Gastrocnemius medialis (tissue), 4 donors: ENCODE measurements around the gene NFILZ. TPM values are rescaled to one million over a fixed set of nuclear protein-coding genes. Genes with fewer than 3 reads are reported as not detected.

Source experiments
- ATAC-seq, 2 donors: fragments of 150-250 bp; one replicate each; pipeline ENCODE4 v1.9.1; 2016
- DNase-seq, 2 donors: peaks; one replicate each; pipeline ENCODE4 v3.0.0-alpha.2; 2019
- H3K27ac ChIP-seq, 4 donors: fragments of 200-600 bp; sonication (generic); 1 replicate in 1 of 4; 2 replicates in 3 of 4; pipeline ENCODE4 v1.5.1; 2016 to 2018; ENCODE audit warnings: mild to moderate bottlenecking in 2 of 4, moderate library complexity in 1 of 4
- H3K27me3 ChIP-seq, 3 donors: fragments of 200-600 bp; sonication (generic) in 2 of 3; 1 replicate in 1 of 3; 2 replicates in 2 of 3; pipeline versions ENCODE4 v1.5.1 to v1.6.0; 2016 to 2019; ENCODE audit warnings: mild to moderate bottlenecking in 1 of 3, moderate library complexity in 1 of 3
- H3K36me3 ChIP-seq, 2 donors: fragments of 200-600 bp; sonication (generic) in 1 of 2; one replicate each; pipeline ENCODE4 v1.5.1; 2017 to 2018
- H3K4me1 ChIP-seq, 2 donors: fragments of 200-600 bp; sonication (generic) in 1 of 2; one replicate each; pipeline ENCODE4 v1.5.1; 2016 to 2017; ENCODE audit warnings: mild to moderate bottlenecking in 2 of 2
- H3K4me3 ChIP-seq, 4 donors: fragments of 200-600 bp; sonication (generic) in 3 of 4; 1 replicate in 1 of 4; 2 replicates in 3 of 4; pipeline ENCODE4 v1.5.1; 2016 to 2019; ENCODE audit warnings: mild to moderate bottlenecking in 2 of 4
- H3K9me3 ChIP-seq, 3 donors: fragments of 200-600 bp; sonication (generic) in 2 of 3; 1 replicate in 1 of 3; 2 replicates in 2 of 3; pipeline ENCODE4 v1.5.1; 2016 to 2019
- CTCF ChIP-seq, 5 experiments: fragments of 450-650 bp in 3 of 5; fragments of 200-600 bp in 2 of 5; sonication (generic) in 2 of 5; IDR thresholded peaks in 4 of 5; conservative IDR thresholded peaks in 1 of 5; 1 replicate in 4 of 5; 2 replicates in 1 of 5; pipeline ENCODE4 v1.5.1; 2016 to 2019; ENCODE audit warnings: antibody characterized with exemption in 5 of 5, mild to moderate bottlenecking in 3 of 5, moderate library complexity in 3 of 5
- POLR2A ChIP-seq, 2 donors: fragments of 450-650 bp; IDR thresholded peaks; one replicate each; pipeline ENCODE4 v1.6.1; 2017; ENCODE audit warnings: antibody characterized with exemption in 2 of 2, mild to moderate bottlenecking in 2 of 2, moderate library complexity in 2 of 2
- in situ Hi-C, 4 donors: fragments of 200-750 bp; cut with MboI; loops; one replicate each; pipeline versions ENCODE4 v1.15.0 to v1.8.0; 2017; ENCODE audit warnings: low sequenced_read_pairs in 4 of 4
- intact Hi-C: fragments of 100-400 bp; cut with DNase I; formaldehyde crosslinking; loops from one replicate; pipeline ENCODE4 v1.15.1; 2023; ENCODE audit warnings: low total_unique reads
- total RNA-seq, 4 donors: library from RNA; depleted of rRNA; stranded (reverse); fragments of >200 nt; gene quantifications; one replicate each; pipeline versions ENCODE4 v1.1.0 to v1.2.3, GENCODE V29; 2016

Gene NFILZ
- total RNA-seq, 4 donors from 2014 or later = not detected

DNA sequence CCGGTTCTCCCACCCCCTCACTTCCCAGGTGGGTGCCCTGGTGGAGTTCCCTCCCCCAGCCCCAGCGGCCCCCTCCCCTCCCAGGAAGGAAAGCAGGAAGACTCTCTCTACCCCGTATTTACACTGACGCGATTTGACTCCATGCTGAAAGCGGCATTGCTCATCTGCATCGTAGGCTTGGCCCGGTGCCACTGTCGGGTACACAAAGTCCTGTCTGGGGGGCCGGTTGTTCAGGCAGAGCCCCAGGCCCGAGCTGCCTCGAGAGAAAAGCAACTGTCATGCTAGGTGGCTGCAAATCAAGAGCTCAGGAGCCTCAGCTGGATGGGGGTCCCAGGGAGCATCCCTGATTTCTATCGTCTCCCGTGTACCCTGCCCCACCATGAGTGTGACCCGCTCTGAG lies 34.8 kb upstream of the NFILZ start:
- Histone ChIP-seq H3K36me3 (no peaks in the 10 kb centered on the region), H3K27me3 (peaks cover 0 to 13% (median 4%) of the 10 kb centered on the region in 3 donors), H3K4me1 (peaks cover 0 to 5% of the 10 kb centered on the region in 2 donors), H3K27ac (no peak overlapping the region), H3K9me3 (no peaks in the 10 kb centered on the region), H3K4me3 (no peak overlapping the region)
- intact Hi-C loops = no loop called here
- TF ChIP-seq CTCF (IDR thresholded peaks at IDR 0.05 in 4 of 5, conservative IDR thresholded peaks at IDR 0.05 in 1 of 5) (no peak), POLR2A (IDR thresholded peaks at IDR 0.05) (no peak)
- in situ Hi-C loops = no loop called here
- DNase-seq = no peak
- ATAC-seq = no peak

DNA sequence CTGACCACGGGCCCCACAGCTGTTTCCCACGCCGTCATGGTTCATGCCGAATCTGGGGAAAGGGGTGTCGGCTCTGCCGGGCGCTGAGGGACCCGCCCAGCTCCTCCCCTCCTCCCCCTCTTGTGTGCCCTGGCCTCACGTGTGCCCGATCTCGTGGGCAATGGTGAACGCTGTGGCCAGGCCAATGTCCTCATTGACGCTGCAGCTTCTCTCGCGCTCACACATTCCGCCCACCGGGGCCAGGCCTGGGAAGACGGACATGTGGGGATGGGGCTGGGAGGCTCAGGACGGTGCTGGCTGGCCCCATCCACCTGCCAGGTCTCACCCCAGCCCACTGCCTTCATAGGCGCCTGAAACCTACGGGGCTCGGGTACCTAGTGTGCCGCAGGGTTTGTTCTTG lies 34.3 kb upstream of the NFILZ start:
- peaks cover 0 to 13% (median 4%) of the 10 kb centered on the region in 3 donors for H3K27me3 ChIP-seq
- no peaks in the 10 kb centered on the region for H3K36me3 ChIP-seq
- in situ Hi-C loops = no loop called here
- no peak overlapping the region for H3K27ac ChIP-seq
- TF ChIP-seq POLR2A (IDR thresholded peaks at IDR 0.05) (no peak), CTCF (IDR thresholded peaks at IDR 0.05 in 4 of 5, conservative IDR thresholded peaks at IDR 0.05 in 1 of 5) (no peak)
- no peak for DNase-seq
- intact Hi-C loops = no loop called here
- H3K4me3 ChIP-seq = no peak overlapping the region
- H3K4me1 ChIP-seq = peaks cover 0 to 5% of the 10 kb centered on the region in 2 donors
- no peaks in the 10 kb centered on the region for H3K9me3 ChIP-seq
- ATAC-seq = no peak

GRCh38 chr19:8600064-8600463 lies 30.4 kb upstream of the NFILZ start:
- H3K4me3 ChIP-seq = no peak overlapping the region
- H3K9me3 ChIP-seq = peaks cover 0 to 5% (median 0%) of the 10 kb centered on the region in 3 donors
- TF ChIP-seq POLR2A (IDR thresholded peaks at IDR 0.05) = no peak
- no peak for TF ChIP-seq CTCF (IDR thresholded peaks at IDR 0.05 in 4 of 5, conservative IDR thresholded peaks at IDR 0.05 in 1 of 5)
- no peak for DNase-seq
- no peak for ATAC-seq
- H3K27ac ChIP-seq = no peak overlapping the region
- intact Hi-C loops (no loop called here), in situ Hi-C loops (no loop called here)
- H3K4me1 ChIP-seq = no peaks in the 10 kb centered on the region
- no peaks in the 10 kb centered on the region for H3K27me3 ChIP-seq
- H3K36me3 ChIP-seq = peaks cover 0 to 3% of the 10 kb centered on the region in 2 donors

DNA sequence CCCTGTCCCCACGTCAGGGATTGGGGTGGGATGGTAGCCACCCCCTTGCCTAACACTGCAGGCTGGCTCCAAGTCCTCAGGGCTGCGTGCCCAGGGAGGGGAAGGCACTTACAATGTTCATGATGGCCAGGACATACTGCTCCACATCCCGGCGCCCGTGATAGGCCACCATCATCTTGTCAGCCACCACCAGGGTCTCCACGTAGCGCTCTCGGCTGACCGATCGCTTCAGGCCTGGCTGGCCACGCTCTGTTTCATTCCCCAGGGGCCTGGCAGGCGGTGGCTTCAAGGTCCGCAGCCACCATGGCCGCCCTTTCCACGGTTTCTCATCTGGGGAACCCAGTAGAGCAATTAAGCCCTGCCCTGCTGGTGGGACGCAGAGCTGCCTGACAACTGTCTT lies 29.6 kb upstream of the NFILZ start:
- Histone ChIP-seq H3K27ac (no peak overlapping the region), H3K36me3 (peaks cover 0 to 4% of the 10 kb centered on the region in 2 donors), H3K9me3 (peaks cover 0 to 5% (median 0%) of the 10 kb centered on the region in 3 donors), H3K4me1 (no peaks in the 10 kb centered on the region), H3K27me3 (no peaks in the 10 kb centered on the region), H3K4me3 (no peak overlapping the region)
- TF ChIP-seq CTCF (IDR thresholded peaks at IDR 0.05 in 4 of 5, conservative IDR thresholded peaks at IDR 0.05 in 1 of 5) = no peak
- TF ChIP-seq POLR2A (IDR thresholded peaks at IDR 0.05) = no peak
- intact Hi-C loops = no loop called here
- in situ Hi-C loops = no loop called here
- no peak for ATAC-seq
- DNase-seq = no peak

- in situ Hi-C loops = no loop called here
- no peak for ATAC-seq
- H3K9me3 ChIP-seq = peaks cover 0 to 5% (median 0%) of the 10 kb centered on the region in 3 donors
- no peaks in the 10 kb centered on the region for H3K27me3 ChIP-seq
- TF ChIP-seq POLR2A (IDR thresholded peaks at IDR 0.05) = no peak
- TF ChIP-seq CTCF (IDR thresholded peaks at IDR 0.05 in 4 of 5, conservative IDR thresholded peaks at IDR 0.05 in 1 of 5) = no peak
- no peak overlapping the region for H3K27ac ChIP-seq
- H3K4me3 ChIP-seq = no peak overlapping the region
- H3K4me1 ChIP-seq = no peaks in the 10 kb centered on the region
- intact Hi-C loops = no loop called here
- no peak for DNase-seq
- H3K36me3 ChIP-seq = peaks cover 0 to 4% of the 10 kb centered on the region in 2 donors
These were observed 28.6 kb upstream of the NFILZ start for GRCh38 chr19:8601796-8602195.
